CD14-positive monocyte (primary cell): ENCODE measurements around the gene MAVS. TPM values are rescaled to one million over a fixed set of nuclear protein-coding genes. Genes with fewer than 3 reads are reported as not detected.

Experiments used
- DNase-seq, 3 donors: peaks; one replicate each; pipeline ENCODE4 v3.0.0-alpha.2; 2011 to 2022
- H2AFZ ChIP-seq: 2 replicates; pipeline ENCODE4 v1.6.0; 2012; ENCODE audit warnings: mild to moderate bottlenecking, low read depth, low read length, inconsistent platforms; ENCODE audit not compliant: insufficient read depth, poor library complexity, severe bottlenecking
- H3K27ac ChIP-seq, 2 donors: 1 replicate in 1 of 2; 2 replicates in 1 of 2; pipeline ENCODE4 v1.5.1; 2012 to 2013; ENCODE audit warnings: low read length in 2 of 2, control low read depth in 1 of 2, inconsistent platforms in 1 of 2, low read depth in 1 of 2, mild to moderate bottlenecking in 1 of 2
- H3K27me3 ChIP-seq, 2 donors: one replicate each; pipeline versions ENCODE4 v1.6.0 to v1.6.1; 2011 to 2013; ENCODE audit warnings: low read length in 2 of 2; ENCODE audit not compliant: control insufficient read depth in 2 of 2, insufficient read depth in 2 of 2
- H3K36me3 ChIP-seq, 2 donors: replicated peaks in 1 of 2; 1 replicate in 1 of 2; 2 replicates in 1 of 2; pipeline versions ENCODE4 v1.5.1 to v1.6.1; 2012 to 2013; ENCODE audit warnings: low read length in 2 of 2, control low read depth in 1 of 2, inconsistent platforms in 1 of 2, mild to moderate bottlenecking in 1 of 2; ENCODE audit not compliant: insufficient read depth in 2 of 2, control insufficient read depth in 1 of 2
- H3K4me1 ChIP-seq, 2 donors: 1 replicate in 1 of 2; 2 replicates in 1 of 2; pipeline versions ENCODE4 v1.5.1 to v1.6.1; 2012 to 2013; ENCODE audit warnings: low read length in 2 of 2, control low read depth in 1 of 2, inconsistent platforms in 1 of 2, mild to moderate bottlenecking in 1 of 2, moderate library complexity in 1 of 2; ENCODE audit not compliant: insufficient read depth in 2 of 2, control insufficient read depth in 1 of 2
- H3K4me2 ChIP-seq: replicated peaks from 2 replicates; pipeline ENCODE3; 2012; ENCODE audit warnings: low read length, moderate library complexity, mild to moderate bottlenecking; ENCODE audit not compliant: poor library complexity, severe bottlenecking; ENCODE audit errors: extremely low read depth
- H3K4me3 ChIP-seq, 3 experiments: fragments of 200-600 bp in 1 of 3; sonication (generic) in 1 of 3; replicated peaks in 1 of 3; 1 replicate in 2 of 3; 2 replicates in 1 of 3; pipeline ENCODE4 v1.5.1; 2011 to 2013; ENCODE audit warnings: low read length in 3 of 3, mild to moderate bottlenecking in 3 of 3, control low read depth in 2 of 3, low read depth in 2 of 3, inconsistent platforms in 1 of 3, moderate library complexity in 1 of 3
- H3K79me2 ChIP-seq: 2 replicates; pipeline ENCODE4 v1.6.0; 2012; ENCODE audit warnings: mild to moderate bottlenecking, control low read depth, inconsistent platforms, low read length, moderate library complexity; ENCODE audit not compliant: insufficient read depth
- H3K9ac ChIP-seq: 2 replicates; pipeline ENCODE4 v1.6.0; 2017; ENCODE audit warnings: low read length, mild to moderate bottlenecking; ENCODE audit not compliant: insufficient read depth, poor library complexity, severe bottlenecking
- H3K9me3 ChIP-seq, 2 donors: replicated peaks in 1 of 2; 1 replicate in 1 of 2; 2 replicates in 1 of 2; pipeline versions ENCODE4 v1.5.1 to v1.6.1; 2012 to 2013; ENCODE audit warnings: low read length in 2 of 2, control low read depth in 1 of 2; ENCODE audit not compliant: control insufficient read depth in 1 of 2, insufficient read depth in 1 of 2
- H4K20me1 ChIP-seq: 2 replicates; pipeline ENCODE4 v1.6.0; 2012; ENCODE audit warnings: mild to moderate bottlenecking, low read length, control low read depth, moderate library complexity; ENCODE audit not compliant: insufficient read depth
- H3K27ac Mint-ChIP-seq, 7 donors: one replicate each; pipeline ENCODE4 v1.8.0; 2020; ENCODE audit warnings: mild to moderate bottlenecking in 7 of 7, mixed read lengths in 7 of 7, moderate library complexity in 6 of 7, inconsistent platforms in 2 of 7
- H3K27me3 Mint-ChIP-seq, 3 donors: one replicate each; pipeline ENCODE4 v1.8.0; 2021 to 2022; ENCODE audit warnings: low read depth in 3 of 3, mild to moderate bottlenecking in 3 of 3, mixed read lengths in 3 of 3, moderate library complexity in 3 of 3, inconsistent platforms in 1 of 3
- H3K36me3 Mint-ChIP-seq, 2 donors: one replicate each; pipeline ENCODE4 v1.8.0; 2020; ENCODE audit warnings: mixed read lengths in 2 of 2, inconsistent platforms in 1 of 2, mild to moderate bottlenecking in 1 of 2
- H3K4me1 Mint-ChIP-seq: one replicate; pipeline ENCODE4 v1.8.0; 2020; ENCODE audit warnings: mild to moderate bottlenecking, mixed read lengths
- H3K4me3 Mint-ChIP-seq, 2 donors: one replicate each; pipeline ENCODE4 v1.8.0; 2020; ENCODE audit warnings: mild to moderate bottlenecking in 2 of 2, mixed read lengths in 2 of 2, moderate library complexity in 1 of 2
- H3K9me3 Mint-ChIP-seq, 7 donors: one replicate each; pipeline ENCODE4 v1.8.0; 2020 to 2022; ENCODE audit warnings: mixed read lengths in 7 of 7, mild to moderate bottlenecking in 6 of 7, moderate library complexity in 6 of 7, inconsistent platforms in 2 of 7
- CTCF ChIP-seq: fragments of 200-600 bp; IDR thresholded peaks from one replicate; pipeline ENCODE4 v1.8.0; 2022; ENCODE audit warnings: antibody characterized with exemption, mild to moderate bottlenecking
- WGBS: methylation state at CpG from one replicate; pipeline ENCODE4 v1.1.5; 2013; ENCODE audit warnings: missing lambda C conversion rate; ENCODE audit not compliant: insufficient coverage; 5-methylcytosine and 5-hydroxymethylcytosine counted together
- intact Hi-C, 2 donors: fragments of 100-400 bp; cut with micrococcal nuclease; formaldehyde crosslinking; loops; one replicate each; pipeline versions ENCODE4 v1.15.0 to v1.15.1; 2023
- polyA plus RNA-seq, 3 donors: library from polyadenylated mRNA; depleted of rRNA in 1 of 3; unstranded in 2 of 3; stranded (reverse) in 1 of 3; fragments of 300-500 nt in 2 of 3; fragments of >200 nt in 1 of 3; fragmentation: Illumina TruSeq in 2 of 3; gene quantifications; 1 replicate in 2 of 3; 2 replicates in 1 of 3; pipeline ENCODE4 v1.2.3, GENCODE V29; 2012 to 2021

MAVS gene
- polyA plus RNA-seq, 3 donors: 1.8 to 16.6 (median 3.2) TPM

DNA sequence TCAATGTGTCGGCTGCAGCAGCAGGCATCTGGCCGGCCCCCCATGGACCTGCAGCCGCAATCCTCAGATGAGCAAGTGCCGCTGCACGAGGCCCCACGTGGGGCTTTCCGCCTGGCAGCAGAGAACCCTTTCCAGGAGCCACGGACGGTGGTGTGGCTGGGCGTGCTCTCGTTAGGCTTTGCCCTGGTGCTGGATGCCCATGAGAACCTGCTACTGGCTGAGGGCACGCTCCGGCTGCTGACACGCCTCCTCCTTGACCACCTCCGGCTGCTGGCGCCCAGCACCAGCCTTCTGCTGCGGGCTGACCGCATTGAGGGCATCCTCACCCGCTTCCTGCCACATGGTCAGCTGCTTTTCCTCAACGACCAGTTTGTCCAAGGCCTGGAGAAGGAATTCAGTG is 22.8 kb upstream of the MAVS start:
- Histone ChIP-seq H3K27ac (no peak overlapping the region), H3K9ac (no peak overlapping the region), H3K9me3 (no peaks in the 10 kb centered on the region), H3K27me3 (no peaks in the 10 kb centered on the region), H3K4me3 (no peak overlapping the region), H3K79me2 (peaks cover 16% of the 10 kb centered on the region), H3K4me2 (no peak overlapping the region), H3K4me1 (peaks cover 14 to 20% of the 10 kb centered on the region in 2 donors), H2AFZ (no peak overlapping the region), H4K20me1 (no peaks in the 10 kb centered on the region), H3K36me3 (peaks cover 41 to 68% of the 10 kb centered on the region in 2 donors)
- Mint-ChIP-seq H3K4me3 (no peak overlapping the region), H3K27me3 (no peaks in the 10 kb centered on the region), H3K36me3 (peaks cover 48 to 66% of the 10 kb centered on the region in 2 donors), H3K4me1 (peaks cover 14% of the 10 kb centered on the region), H3K27ac (peak overlapping the region in 1 of 7 donors; percentile 12), H3K9me3 (peaks cover 0 to 5% (median 0%) of the 10 kb centered on the region in 7 donors)
- intact Hi-C loops: loop anchor here in 1 of 2 donors (10.0 kb wide), 1 partner anchor 59 kb away; the partner anchor contains the start of gene ADISSP
- DNase-seq: peak in 1 of 3 donors; percentile 3
- no peak for TF ChIP-seq CTCF
- 96% methylated on average over 20 of the region's 20 CpGs for WGBS

GRCh38 chr20:3825526-3825925 is 21.1 kb upstream of the MAVS start:
- Histone ChIP-seq H3K27me3 (no peaks in the 10 kb centered on the region), H3K36me3 (peaks cover 41 to 68% of the 10 kb centered on the region in 2 donors), H3K4me1 (peaks cover 7 to 8% of the 10 kb centered on the region in 2 donors), H3K4me3 (no peak overlapping the region), H3K79me2 (peaks cover 16% of the 10 kb centered on the region), H3K4me2 (no peak overlapping the region), H4K20me1 (no peaks in the 10 kb centered on the region), H2AFZ (no peak overlapping the region), H3K27ac (no peak overlapping the region), H3K9ac (no peak overlapping the region), H3K9me3 (no peaks in the 10 kb centered on the region)
- Mint-ChIP-seq H3K36me3 (peaks cover 53 to 76% of the 10 kb centered on the region in 2 donors), H3K4me3 (no peak overlapping the region), H3K4me1 (peaks cover 9% of the 10 kb centered on the region), H3K27me3 (no peaks in the 10 kb centered on the region), H3K9me3 (peaks cover 0 to 5% (median 0%) of the 10 kb centered on the region in 7 donors), H3K27ac (peak overlapping the region in 1 of 7 donors; percentile 59)
- WGBS: 87% methylated on average over 3 of the region's 7 CpGs
- no peak for TF ChIP-seq CTCF
- peak in 1 of 3 donors; percentile 0 for DNase-seq
- intact Hi-C loops: loop anchor here in 1 of 2 donors (10.0 kb wide), 1 partner anchor 61 kb away; the partner anchor contains the start of gene ADISSP
